Activated T-helper 1 cell treated with anti-CD3 and anti-CD28 coated beads, Interleukin-2, amount 50 U/mL, for 16 hours (primary cell): ENCODE data around the gene LARGE1.
"Not testable (repeated sequence)": the region's sequence is repeated elsewhere in the genome, so short reads cannot be mapped to it uniquely, and the experiment has no call there.

Experiments
- DNase-seq, 2 donors: peaks; one replicate each; pipeline ENCODE4 v3.0.0-alpha.2; 2020; ENCODE audit warnings: low read depth in 1 of 2, low spot score in 1 of 2

Gene LARGE1

GRCh38 chr22:33858653-33859052, 61.6 kb downstream of the LARGE1 start:
- not testable (repeated sequence) for DNase-seq

GRCh38 chr22:33857767-33858166, 62.5 kb downstream of the LARGE1 start:
- not testable (repeated sequence) for DNase-seq

- DNase-seq, result no peak
Measured at GRCh38 chr22:33854724-33855123, 65.6 kb downstream of the LARGE1 start.

GRCh38 chr22:33853200-33854097, 66.8 kb downstream of the LARGE1 start:
- no peak for DNase-seq

- no peak for DNase-seq
Measured at GRCh38 chr22:33851821-33852384, 68.4 kb downstream of the LARGE1 start.

GRCh38 chr22:33851240-33851639, 69.0 kb downstream of the LARGE1 start:
- DNase-seq, result no peak

GRCh38 chr22:33850724-33851123, 69.6 kb downstream of the LARGE1 start:
- no peak for DNase-seq

- DNase-seq, result no peak
Measured at GRCh38 chr22:33850193-33850592, 70.1 kb downstream of the LARGE1 start.

- no peak for DNase-seq
Measured at GRCh38 chr22:33848251-33848650, 72.0 kb downstream of the LARGE1 start.

- DNase-seq, result no peak
Measured at GRCh38 chr22:33844273-33844672, 76.0 kb downstream of the LARGE1 start.

GRCh38 chr22:33842421-33843094, 77.7 kb downstream of the LARGE1 start:
- no peak for DNase-seq

GRCh38 chr22:33842006-33842354, 78.3 kb downstream of the LARGE1 start:
- no peak for DNase-seq

GRCh38 chr22:33841281-33842005, 78.8 kb downstream of the LARGE1 start:
- DNase-seq, result no peak

GRCh38 chr22:33838644-33839043, 81.6 kb downstream of the LARGE1 start:
- DNase-seq, result no peak

GRCh38 chr22:33837826-33838225, 82.5 kb downstream of the LARGE1 start:
- DNase-seq, result no peak

- DNase-seq, result no peak
Measured at GRCh38 chr22:33835265-33835664, 85.0 kb downstream of the LARGE1 start.

- no peak for DNase-seq
Measured at GRCh38 chr22:33832558-33833151, 87.6 kb downstream of the LARGE1 start.

GRCh38 chr22:33831651-33832050, 88.6 kb downstream of the LARGE1 start:
- DNase-seq, result no peak

- no peak for DNase-seq
Measured at GRCh38 chr22:33831207-33831606, 89.1 kb downstream of the LARGE1 start.

- DNase-seq, result no peak
Measured at GRCh38 chr22:33829546-33830280, 90.6 kb downstream of the LARGE1 start.
